Measurements from ENCODE around the gene C3orf22.
"Not testable (repeated sequence)": the region's sequence is repeated elsewhere in the genome, so short reads cannot be mapped to it uniquely, and the experiment has no call there.

The C3orf22 gene

GRCh38 chr3:126544596-126545281 lies 14.0 kb downstream of the C3orf22 start:
- DNase-seq (ENCODE audit: low read depth in 1 of 2, low spot score in 1 of 2), result no peak

DNA sequence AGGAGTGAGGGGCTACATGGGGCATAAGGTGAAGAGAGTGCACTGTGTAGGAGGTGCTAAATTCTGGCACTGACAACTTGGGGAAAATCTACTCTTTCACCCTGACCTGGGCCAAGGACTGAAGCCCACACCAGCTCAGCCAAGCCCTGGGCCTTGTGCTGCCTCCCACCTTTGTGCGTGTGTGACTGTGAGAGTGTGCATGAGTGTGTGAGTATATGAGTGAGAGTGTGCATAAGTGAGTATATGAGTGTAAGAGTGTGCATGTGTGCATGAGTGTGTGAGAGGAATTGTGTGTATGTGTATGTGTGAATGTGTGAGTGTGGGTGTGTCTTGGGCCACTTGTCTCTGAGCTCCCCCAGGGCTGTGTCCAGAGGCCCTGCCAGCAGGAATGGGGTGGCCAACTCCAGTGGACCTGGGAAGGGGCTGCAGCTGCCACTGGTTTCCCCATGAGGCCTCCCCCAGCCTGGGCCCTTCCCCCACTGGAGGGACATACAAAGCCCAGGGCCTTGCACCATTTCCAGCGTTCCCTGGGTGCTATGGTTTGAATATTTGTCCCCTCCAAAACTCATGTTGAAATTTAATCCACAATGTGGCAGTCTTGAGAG lies 15.2 kb downstream of the C3orf22 start:
- DNase-seq (ENCODE audit: low read depth in 1 of 2, low spot score in 1 of 2), result no peak

- DNase-seq (ENCODE audit: low read depth in 1 of 2, low spot score in 1 of 2), result no peak
Observed at GRCh38 chr3:126542340-126543241, 16.1 kb downstream of the C3orf22 start.

- DNase-seq (ENCODE audit: low read depth in 1 of 2, low spot score in 1 of 2), result no peak
Observed at GRCh38 chr3:126541628-126542339, 16.9 kb downstream of the C3orf22 start.

DNA sequence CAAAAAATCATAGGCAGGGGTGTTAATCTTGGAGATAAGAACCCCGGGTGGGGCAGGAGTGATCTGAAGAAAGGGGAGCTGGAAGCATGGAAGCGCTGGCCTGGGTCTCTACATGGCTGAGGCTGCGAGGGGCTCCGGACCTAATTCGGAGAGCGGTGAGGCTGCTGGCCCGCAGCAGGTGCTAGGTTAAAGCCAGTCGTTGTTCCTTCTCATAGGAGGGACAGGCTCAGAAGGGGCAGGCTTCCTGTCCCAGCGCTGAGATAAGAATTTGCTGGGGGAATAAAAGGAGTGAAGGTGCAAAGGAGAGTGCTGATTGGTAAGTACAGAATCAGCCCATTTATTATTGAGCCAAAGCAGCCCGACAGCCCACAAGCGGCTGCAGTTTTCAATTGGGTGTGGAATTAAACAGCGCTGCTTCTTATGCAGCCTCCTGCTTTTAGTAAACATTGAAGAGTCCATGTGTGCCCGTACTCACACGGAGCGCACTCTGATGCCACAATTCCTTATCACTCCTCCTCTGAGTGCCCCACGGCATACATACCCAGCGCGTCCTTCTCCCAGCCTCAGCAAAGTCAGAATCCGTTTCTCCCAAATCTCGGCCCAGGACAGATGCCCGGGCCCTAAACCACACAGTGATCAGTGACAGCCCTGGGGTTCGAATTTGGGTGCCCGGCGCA lies 17.6 kb downstream of the C3orf22 start:
- DNase-seq (ENCODE audit: low read depth in 1 of 2, low spot score in 1 of 2), result no peak

DNA sequence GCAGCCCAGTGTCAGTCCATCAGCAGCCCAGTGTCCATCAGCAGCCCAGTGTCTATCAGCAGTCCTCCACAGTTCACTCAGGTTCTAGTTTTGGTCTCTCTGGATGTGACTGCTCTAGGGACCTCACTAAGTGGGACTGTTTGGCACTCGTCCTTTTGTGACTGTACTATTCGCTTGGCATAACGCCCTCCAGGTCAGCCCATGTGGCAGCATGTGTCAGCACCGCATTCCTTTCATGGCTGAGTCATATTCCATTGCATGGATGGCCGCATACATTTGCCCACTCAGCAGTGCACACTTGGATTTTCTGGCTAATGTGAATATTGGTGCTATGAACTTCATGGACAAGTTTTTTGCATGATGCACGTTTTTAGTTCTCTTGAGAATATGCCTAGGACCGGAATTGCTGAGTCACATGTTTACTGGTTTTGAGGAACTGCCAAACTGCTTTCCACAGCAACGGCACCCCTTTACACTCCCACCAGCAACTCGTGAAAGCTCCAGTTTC lies 18.3 kb downstream of the C3orf22 start:
- no peak for DNase-seq (ENCODE audit: low read depth in 1 of 2, low spot score in 1 of 2)

DNA sequence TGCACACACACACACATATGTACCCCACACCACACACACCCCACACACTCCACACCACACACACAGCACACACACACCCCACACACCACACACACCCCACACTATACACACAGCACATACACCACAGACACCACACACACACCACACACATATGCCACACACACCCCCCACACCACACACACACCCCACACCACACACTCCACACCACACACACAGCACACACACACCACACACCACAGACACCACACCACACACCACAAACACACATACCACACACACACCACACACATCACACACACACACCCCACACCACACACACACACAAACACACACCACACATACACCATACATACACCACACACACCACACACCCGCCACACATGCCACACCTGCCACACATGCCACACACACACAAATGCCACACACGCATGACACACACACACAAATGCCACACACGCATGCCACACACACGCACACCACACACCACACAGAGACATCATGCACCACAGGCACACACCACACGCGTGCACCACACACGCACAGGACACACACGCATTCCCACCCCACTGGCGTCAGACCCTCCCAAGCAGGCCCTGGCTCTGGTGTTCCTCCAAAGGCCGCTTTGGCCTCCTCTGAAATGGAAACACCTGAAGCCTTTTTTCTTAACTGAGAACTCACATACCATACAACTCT lies 19.0 kb downstream of the C3orf22 start:
- no peak for DNase-seq (ENCODE audit: low read depth in 1 of 2, low spot score in 1 of 2)

- DNase-seq (ENCODE audit: low read depth in 1 of 2, low spot score in 1 of 2), result no peak
Observed at GRCh38 chr3:126538966-126539365, 19.8 kb downstream of the C3orf22 start.

DNA sequence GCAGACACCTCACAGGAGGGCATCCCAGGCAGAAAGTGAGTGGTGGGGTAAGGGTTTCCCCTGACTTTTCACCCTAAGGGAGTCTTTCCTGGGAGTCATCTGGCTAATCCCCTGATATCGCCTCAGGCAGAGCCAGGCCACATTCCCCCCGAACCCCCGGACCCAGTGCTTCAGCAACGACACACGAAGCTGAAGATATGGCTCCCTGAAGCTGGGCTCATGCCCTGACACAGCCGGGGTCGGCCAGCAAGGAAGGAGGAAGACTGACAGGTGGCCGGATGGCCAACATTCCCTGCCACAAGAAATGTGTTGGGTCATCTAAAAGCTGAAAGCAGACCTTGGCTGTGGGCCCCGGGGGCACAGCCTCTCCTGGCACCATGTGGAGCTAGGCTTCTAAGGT lies 20.4 kb downstream of the C3orf22 start:
- DNase-seq (ENCODE audit: low read depth in 1 of 2, low spot score in 1 of 2), result no peak

DNA sequence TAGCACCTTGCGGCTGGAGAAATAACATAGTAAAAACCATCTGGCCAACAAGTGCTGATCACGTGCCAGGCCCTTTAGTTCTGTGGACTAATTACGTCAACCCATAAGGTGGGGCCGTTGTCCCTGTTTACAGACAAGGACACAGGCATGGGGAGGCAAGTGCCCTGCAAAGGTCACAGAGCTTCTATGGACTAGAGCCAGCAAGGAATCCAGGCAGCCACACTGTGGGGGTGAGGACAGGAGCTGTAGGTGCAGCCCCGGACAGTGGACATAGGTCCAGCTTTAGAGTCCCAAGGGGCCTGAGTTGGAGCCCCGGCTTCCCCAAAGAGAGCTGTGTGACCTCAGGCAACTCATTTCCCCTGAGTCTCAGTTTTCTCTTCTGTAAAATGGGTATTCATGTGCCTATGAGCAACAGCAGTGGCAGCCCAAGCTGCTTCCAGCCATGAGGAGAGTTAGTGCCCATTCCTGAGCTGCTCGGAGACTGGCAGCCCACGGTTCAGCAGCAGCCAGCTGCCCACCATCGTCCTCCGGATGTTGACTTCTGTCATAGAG lies 20.9 kb downstream of the C3orf22 start:
- no peak for DNase-seq (ENCODE audit: low read depth in 1 of 2, low spot score in 1 of 2)

DNA sequence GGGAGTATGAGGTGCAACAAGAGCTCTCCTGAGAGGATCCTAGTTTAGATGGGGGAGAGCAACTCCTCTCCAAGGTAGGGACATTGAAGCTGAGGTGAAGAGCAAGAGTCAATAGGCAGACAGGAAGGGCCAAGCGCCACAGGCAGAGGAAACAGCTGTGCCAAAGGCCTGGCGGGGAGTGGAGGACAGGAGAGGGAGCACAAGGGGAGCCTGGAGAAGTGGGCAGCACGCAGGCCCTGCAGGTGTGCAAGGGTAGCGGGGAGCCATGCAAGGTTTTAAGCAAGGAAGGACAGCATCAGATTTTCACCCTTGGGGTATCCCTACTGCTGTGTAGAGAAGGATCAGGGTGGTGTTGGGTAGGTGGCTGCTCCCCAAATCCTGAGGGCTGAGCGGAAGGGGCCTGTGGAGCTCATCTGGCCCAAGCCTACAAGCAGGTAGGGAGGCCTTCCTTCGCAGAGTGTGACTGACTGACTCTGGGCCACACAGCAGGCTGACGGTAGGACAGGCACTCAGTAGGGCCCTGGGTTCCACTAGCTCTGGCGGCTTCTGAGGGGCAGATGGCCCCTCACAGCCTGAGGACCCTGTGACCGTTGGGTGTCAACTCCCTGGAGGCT lies 21.5 kb downstream of the C3orf22 start:
- DNase-seq (ENCODE audit: low read depth in 1 of 2, low spot score in 1 of 2), result no peak

- DNase-seq (ENCODE audit: low read depth in 1 of 2, low spot score in 1 of 2), result no peak
Observed at GRCh38 chr3:126536126-126536525, 22.6 kb downstream of the C3orf22 start.

- DNase-seq (ENCODE audit: low read depth in 1 of 2, low spot score in 1 of 2), result no peak
Observed at GRCh38 chr3:126535636-126536035, 23.1 kb downstream of the C3orf22 start.

GRCh38 chr3:126534716-126535115 lies 24.0 kb downstream of the C3orf22 start:
- not testable (repeated sequence) for DNase-seq (ENCODE audit: low read depth in 1 of 2, low spot score in 1 of 2)

DNA sequence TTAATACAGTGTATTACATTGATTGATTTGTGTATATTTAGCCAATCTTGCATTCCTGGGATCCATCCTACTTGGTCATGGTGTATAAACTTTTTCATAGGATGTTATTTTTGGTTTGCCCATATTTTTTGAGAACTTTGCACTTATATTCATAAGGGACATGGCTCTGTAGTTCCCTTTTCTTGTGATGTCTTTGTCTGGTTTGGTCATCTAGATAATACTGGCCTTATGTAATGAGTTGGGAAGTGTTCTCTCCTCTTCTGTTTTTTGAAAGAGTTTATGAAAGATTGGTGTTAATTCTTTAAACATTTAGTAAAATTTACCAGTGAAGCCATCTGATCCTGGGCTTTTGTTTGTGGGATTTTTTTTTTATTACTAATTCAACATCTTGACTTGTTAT lies 25.2 kb downstream of the C3orf22 start:
- no peak for DNase-seq (ENCODE audit: low read depth in 1 of 2, low spot score in 1 of 2)

DNA sequence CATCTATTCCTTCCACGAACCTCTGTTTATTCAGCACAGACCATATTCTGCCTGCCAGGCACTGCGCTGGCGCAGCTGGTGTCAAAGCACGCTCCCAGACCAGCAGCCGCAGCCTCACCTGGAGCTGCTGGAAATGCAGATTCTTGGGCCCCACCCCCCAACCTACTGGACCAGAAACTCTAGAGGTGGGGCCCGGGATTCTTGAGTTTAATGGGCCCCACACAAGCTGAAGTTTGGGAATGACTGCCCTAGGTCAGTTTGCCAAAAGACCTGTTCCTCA lies 27.7 kb downstream of the C3orf22 start:
- DNase-seq (ENCODE audit: low read depth in 1 of 2, low spot score in 1 of 2), result no peak

- no peak for DNase-seq (ENCODE audit: low read depth in 1 of 2, low spot score in 1 of 2)
Observed at GRCh38 chr3:126530171-126531050, 28.3 kb downstream of the C3orf22 start.

DNA sequence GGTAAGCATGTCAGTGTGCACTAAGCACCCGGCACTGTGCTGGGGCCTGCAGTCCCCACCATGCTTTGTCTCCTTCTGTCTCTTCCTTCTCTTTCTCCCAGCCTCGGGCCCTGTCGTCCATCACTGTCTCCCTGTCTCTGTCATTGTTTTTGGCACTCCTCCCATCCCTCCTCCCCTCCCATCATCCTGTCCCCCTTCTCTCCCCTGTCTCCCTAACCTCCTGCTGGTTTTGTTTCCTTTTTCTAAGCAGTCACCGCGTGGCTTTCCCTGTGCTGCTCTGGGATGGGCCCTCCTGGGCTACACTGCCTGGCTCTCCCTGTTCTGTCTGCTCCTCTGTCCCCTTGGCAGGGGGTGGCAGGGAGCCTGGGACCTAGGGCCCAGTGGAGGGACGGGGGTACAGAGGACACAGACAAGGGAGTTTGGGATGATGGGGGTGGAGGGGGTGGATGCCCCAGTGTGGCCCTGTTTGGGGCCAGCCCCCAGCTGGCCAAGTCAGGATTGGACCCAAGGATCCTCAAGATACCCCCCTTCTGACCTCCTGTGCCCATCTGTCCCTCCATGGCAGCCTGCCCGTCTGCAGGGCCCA lies 29.1 kb downstream of the C3orf22 start:
- DNase-seq (ENCODE audit: low read depth in 1 of 2, low spot score in 1 of 2), result no peak
